ENCODE measurements around the gene CDK16.
A peak's percentile ranks its signal among the peaks of the same experiment; 100 is the strongest.

CDK16 gene

DNA sequence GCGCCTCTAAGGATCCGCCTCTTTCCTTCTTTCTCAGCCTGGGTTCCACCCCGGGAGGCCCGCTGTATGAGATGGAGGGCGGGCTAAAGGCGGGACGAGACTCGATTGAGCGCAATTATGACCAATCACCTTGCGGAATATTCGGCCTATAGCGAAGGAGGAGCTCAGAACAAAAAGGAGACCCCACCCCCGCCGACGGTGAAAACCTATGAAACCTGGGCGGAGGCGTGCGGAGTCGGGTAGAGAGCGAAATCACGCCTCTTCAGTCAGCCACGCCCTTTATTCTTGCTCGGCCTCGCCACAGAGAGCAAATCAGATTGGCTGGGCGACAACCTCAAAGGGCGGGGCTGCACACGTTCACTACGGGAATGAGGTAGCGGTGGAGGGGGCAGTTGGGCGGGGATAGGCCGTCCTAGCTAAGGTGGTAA lies 615 bp upstream of the CDK16 start:
- CTCF ChIA-PET = interaction anchor here (0.7 to 1.0 kb wide), 4 partner anchors 95 to 305 kb away, joined by 3 to 5 read pairs (median 4); no protein-coding TSS in a partner anchor
- DNase-seq (ENCODE audit: extremely low spot score) = peak; percentile 93
- TF ChIP-seq, protein P1, sequence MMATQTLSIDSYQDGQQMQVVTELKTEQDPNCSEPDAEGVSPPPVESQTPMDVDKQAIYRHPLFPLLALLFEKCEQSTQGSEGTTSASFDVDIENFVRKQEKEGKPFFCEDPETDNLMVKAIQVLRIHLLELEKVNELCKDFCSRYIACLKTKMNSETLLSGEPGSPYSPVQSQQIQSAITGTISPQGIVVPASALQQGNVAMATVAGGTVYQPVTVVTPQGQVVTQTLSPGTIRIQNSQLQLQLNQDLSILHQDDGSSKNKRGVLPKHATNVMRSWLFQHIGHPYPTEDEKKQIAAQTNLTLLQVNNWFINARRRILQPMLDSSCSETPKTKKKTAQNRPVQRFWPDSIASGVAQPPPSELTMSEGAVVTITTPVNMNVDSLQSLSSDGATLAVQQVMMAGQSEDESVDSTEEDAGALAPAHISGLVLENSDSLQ (IDR thresholded peaks at IDR 0.05) = peak; percentile 98
- no peak for TF ChIP-seq NFRKB (IDR thresholded peaks at IDR 0.05)
- POLR2A ChIA-PET = interaction anchor here (0.6 to 1.7 kb wide), 12 partner anchors 10 to 167 kb away, joined by 3 to 21 read pairs (median 4); partner anchors contain the start of genes NDUFB11, RBM10 and USP11

DNA sequence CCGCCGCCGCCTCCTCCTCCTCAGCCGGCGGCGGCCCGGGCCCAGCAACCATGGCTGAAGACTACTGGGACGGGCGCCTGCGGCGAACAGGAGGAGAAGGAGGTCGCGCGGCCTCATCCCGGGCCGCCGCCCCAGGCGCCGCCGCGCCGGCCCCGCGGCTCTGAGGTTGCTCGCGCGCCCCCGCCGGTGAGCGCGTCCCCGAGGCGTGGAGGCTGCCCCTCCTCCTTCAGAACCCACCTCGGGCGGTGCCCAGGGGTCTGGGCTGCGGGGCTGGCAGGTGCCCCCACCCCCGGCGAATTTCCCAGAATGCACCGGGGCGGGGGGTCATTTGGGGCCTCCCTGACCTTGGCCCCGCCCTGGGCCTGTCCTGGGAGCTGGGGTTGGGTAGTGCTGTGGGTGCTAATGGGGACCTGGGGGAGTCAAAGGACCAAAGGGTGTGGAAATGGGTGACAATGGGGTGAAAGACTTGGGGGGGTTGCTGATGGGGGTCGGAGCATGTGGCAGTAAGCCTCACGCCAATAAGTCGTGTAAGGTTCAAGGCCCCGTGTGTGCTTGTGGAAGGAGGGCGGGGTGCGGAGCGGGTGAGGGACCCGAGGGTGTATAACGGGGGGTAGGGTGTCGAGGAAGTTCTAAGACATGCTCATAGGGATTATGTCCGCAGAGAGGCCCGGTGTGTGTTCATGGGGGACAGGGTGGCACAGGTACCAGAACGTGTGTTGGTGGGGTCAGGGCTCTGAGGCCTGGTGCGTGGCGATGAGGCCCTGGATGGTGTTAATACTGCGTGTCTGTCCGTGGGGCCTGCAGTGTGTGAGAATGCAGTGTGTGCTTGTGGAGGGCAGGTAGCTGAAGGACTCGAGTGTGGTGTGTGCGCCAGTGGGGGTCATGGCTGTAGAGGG lies 687 bp downstream of the CDK16 start:
- CTCF ChIA-PET = interaction anchor here (1.0 kb wide), 1 partner anchor 305 kb away, joined by 3 read pairs; no protein-coding TSS in a partner anchor
- peak; percentile 49 for DNase-seq (ENCODE audit: extremely low spot score)
- no peak for TF ChIP-seq NFRKB (IDR thresholded peaks at IDR 0.05)
- no peak for TF ChIP-seq FOXK2 (IDR thresholded peaks at IDR 0.05)
- TF ChIP-seq SUZ12 (IDR thresholded peaks at IDR 0.05) = no peak
- TF ChIP-seq LEF1 (IDR thresholded peaks at IDR 0.05; ENCODE audit: borderline replicate concordance) = peak; percentile 68; the same call in 1 of the 2 replicates
- TF ChIP-seq CTBP1 (IDR thresholded peaks at IDR 0.05; ENCODE audit: borderline replicate concordance) = no peak
- no peak for TF ChIP-seq FOXM1 (IDR thresholded peaks at IDR 0.05; ENCODE audit: borderline replicate concordance)
- no peak; the same call in 1 of the 2 replicates for TF ChIP-seq L3MBTL2 (conservative IDR thresholded peaks at IDR 0.05)
- POLR2A ChIA-PET = interaction anchor here (0.6 to 3.6 kb wide), 5 partner anchors 9 to 151 kb away, joined by 3 to 19 read pairs (median 3); partner anchors contain the start of gene USP11

DNA sequence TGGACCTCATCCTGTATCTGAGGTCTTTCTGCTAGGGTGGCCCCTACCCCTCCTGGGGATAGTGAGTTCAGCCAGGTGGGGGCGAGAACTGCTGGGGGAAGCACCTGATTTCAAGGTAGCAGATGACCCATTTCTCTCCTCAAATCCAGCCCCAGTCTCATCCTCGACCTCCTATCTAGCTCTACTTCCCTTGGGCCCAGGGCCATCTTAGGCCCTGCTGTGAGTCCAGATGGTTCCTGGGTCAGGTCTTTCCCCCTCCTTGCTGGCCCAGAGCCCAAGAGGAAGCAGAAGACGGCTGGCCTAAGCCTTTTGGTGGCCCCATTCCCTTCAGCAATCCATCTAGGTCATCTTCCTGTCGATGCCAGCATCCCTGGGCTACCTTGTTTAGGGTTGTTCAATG lies 3.3 kb downstream of the CDK16 start:
- no peak for DNase-seq (ENCODE audit: extremely low spot score)
- ChIA-PET CTCF (no interaction called here), POLR2A (interaction anchor here (3.6 kb wide), 1 partner anchor 11 kb away, joined by 19 read pairs; the partner anchor contains the start of gene USP11)
- TF ChIP-seq SUZ12 (IDR thresholded peaks at IDR 0.05) (no peak), FOXK2 (IDR thresholded peaks at IDR 0.05) (no peak), CTBP1 (IDR thresholded peaks at IDR 0.05; ENCODE audit: borderline replicate concordance) (no peak), TARDBP (IDR thresholded peaks at IDR 0.05) (no peak), FOXM1 (IDR thresholded peaks at IDR 0.05; ENCODE audit: borderline replicate concordance) (no peak), HDGF (IDR thresholded peaks at IDR 0.05; ENCODE audit: borderline replicate concordance) (no peak), BHLHE40 (IDR thresholded peaks at IDR 0.05; ENCODE audit: borderline replicate concordance) (no peak), L3MBTL2 (conservative IDR thresholded peaks at IDR 0.05) (no peak), SP1 (IDR thresholded peaks at IDR 0.05) (no peak), FOXA1 (IDR thresholded peaks at IDR 0.05) (no peak), ZNF384 (IDR thresholded peaks at IDR 0.05) (no peak), NFRKB (IDR thresholded peaks at IDR 0.05) (no peak), LEF1 (IDR thresholded peaks at IDR 0.05; ENCODE audit: borderline replicate concordance) (no peak), ARNT (IDR thresholded peaks at IDR 0.05) (no peak)
- TF ChIP-seq, protein P1 (IDR thresholded peaks at IDR 0.05) = no peak

DNA sequence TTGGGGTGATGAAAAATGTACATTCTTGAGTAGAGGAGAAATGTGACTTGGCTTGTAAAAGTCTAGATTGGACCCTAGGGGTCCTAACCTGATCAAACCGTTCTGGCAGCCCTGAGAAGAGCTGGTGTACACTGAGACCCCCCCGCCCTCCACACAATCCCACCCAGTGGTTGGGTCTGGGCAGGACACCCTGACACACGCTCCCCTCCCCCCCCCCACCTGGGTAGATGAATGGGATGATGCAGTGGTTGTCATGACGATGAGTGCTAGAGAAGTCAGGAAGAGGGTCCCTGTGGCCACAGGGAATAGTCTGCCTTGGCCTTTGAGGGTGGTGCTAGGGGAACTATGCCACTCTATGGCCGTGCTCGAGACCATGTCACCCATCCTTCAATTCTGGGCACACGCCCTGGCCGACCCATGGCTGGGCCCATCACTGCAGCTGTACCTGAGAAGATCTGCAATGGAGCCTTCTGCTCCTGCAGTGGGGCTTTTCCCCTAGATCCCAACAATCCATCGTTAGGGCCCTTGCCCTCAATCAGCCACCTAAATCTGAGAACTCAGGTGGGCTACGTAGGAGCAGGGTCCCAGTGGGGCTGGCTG lies 4.4 kb downstream of the CDK16 start:
- TF ChIP-seq NFRKB (IDR thresholded peaks at IDR 0.05) (no peak), FOXM1 (IDR thresholded peaks at IDR 0.05; ENCODE audit: borderline replicate concordance) (no peak), TARDBP (IDR thresholded peaks at IDR 0.05) (no peak), L3MBTL2 (conservative IDR thresholded peaks at IDR 0.05) (no peak), FOXA1 (IDR thresholded peaks at IDR 0.05) (no peak), HDGF (IDR thresholded peaks at IDR 0.05; ENCODE audit: borderline replicate concordance) (no peak), ELF4 (IDR thresholded peaks at IDR 0.05) (no peak), FOXK2 (IDR thresholded peaks at IDR 0.05) (no peak), CTBP1 (IDR thresholded peaks at IDR 0.05; ENCODE audit: borderline replicate concordance) (no peak), ARNT (IDR thresholded peaks at IDR 0.05) (no peak), ZNF384 (IDR thresholded peaks at IDR 0.05) (no peak)
- ChIA-PET POLR2A (no interaction called here), CTCF (no interaction called here)
- no peak for DNase-seq (ENCODE audit: extremely low spot score)

DNA sequence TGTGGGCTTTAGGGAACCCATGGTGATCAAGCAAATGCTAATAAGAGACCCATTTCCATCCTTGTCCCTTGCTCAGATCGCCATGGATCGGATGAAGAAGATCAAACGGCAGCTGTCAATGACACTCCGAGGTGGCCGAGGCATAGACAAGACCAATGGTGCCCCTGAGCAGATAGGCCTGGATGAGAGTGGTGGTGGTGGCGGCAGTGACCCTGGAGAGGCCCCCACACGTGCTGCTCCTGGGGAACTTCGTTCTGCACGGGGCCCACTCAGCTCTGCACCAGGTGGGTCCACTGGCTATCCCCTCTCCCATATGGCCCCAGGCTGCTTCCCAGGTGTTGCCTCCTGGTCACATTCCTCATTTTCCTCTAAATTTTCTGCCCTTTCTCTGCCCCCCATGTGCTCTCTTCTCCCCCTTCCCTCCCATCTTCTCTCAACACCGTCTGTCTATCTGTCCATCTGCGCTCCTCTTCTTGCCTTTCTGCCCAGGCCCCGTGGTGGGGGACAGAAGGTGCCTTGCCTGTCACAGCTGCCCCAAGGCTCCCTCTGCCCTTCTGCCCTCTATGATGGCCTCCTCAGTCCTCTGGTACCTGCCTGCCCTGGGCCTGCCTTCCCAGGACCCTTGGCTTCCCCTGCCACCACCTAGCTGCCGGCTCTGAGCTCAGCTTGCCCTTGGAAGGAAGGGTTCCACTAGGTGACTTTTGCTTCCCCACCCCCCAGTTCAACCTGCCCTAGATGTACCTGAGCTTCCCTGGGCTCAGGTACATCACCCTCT lies 5.2 kb downstream of the CDK16 start:
- TF ChIP-seq LEF1 (IDR thresholded peaks at IDR 0.05; ENCODE audit: borderline replicate concordance) = no peak
- TF ChIP-seq FOXA1 (IDR thresholded peaks at IDR 0.05) = no peak
- no peak for TF ChIP-seq L3MBTL2 (conservative IDR thresholded peaks at IDR 0.05)
- TF ChIP-seq TARDBP (IDR thresholded peaks at IDR 0.05) = no peak
- TF ChIP-seq FOXK2 (IDR thresholded peaks at IDR 0.05) = no peak
- TF ChIP-seq ELF4 (IDR thresholded peaks at IDR 0.05) = no peak
- no peak for TF ChIP-seq CTBP1 (IDR thresholded peaks at IDR 0.05; ENCODE audit: borderline replicate concordance)
- no peak for TF ChIP-seq ARNT (IDR thresholded peaks at IDR 0.05)
- TF ChIP-seq SUZ12 (IDR thresholded peaks at IDR 0.05) = no peak
- TF ChIP-seq NFRKB (IDR thresholded peaks at IDR 0.05) = no peak
- ChIA-PET CTCF (no interaction called here), POLR2A (interaction anchor here (1.3 kb wide), 1 partner anchor 14 kb away, joined by 3 read pairs; no protein-coding TSS in a partner anchor)
- DNase-seq (ENCODE audit: extremely low spot score) = no peak

All from HEK293T (cell line).